Stomach smooth muscle (tissue), 2 donors: ENCODE results near the gene PARVB.

Experiments
- H3K27ac ChIP-seq: one replicate; pipeline ENCODE4 v1.7.0; 2013; ENCODE audit warnings: mild to moderate bottlenecking, low read length, inconsistent platforms
- H3K27me3 ChIP-seq, 2 donors: one replicate each; pipeline ENCODE4 v1.7.0; 2013; ENCODE audit warnings: low read length in 2 of 2; ENCODE audit not compliant: insufficient read depth in 2 of 2, control insufficient read depth in 1 of 2
- H3K36me3 ChIP-seq, 2 donors: one replicate each; pipeline ENCODE4 v1.7.0; 2013; ENCODE audit warnings: low read length in 2 of 2; ENCODE audit not compliant: control insufficient read depth in 2 of 2, insufficient read depth in 2 of 2
- H3K4me1 ChIP-seq: one replicate; pipeline ENCODE4 v1.7.0; 2013; ENCODE audit warnings: low read length; ENCODE audit not compliant: control insufficient read depth, insufficient read depth
- H3K4me3 ChIP-seq, 2 donors: one replicate each; pipeline ENCODE4 v1.7.0; 2013; ENCODE audit warnings: low read length in 2 of 2
- H3K9ac ChIP-seq, 2 donors: one replicate each; pipeline ENCODE4 v1.7.0; 2013; ENCODE audit warnings: low read length in 2 of 2, mild to moderate bottlenecking in 1 of 2
- H3K9me3 ChIP-seq, 2 donors: one replicate each; pipeline ENCODE4 v1.7.0; 2013; ENCODE audit warnings: low read length in 2 of 2; ENCODE audit not compliant: control insufficient read depth in 2 of 2
- donor health status: healthy.
- donor health status: Pancreatic carcinoma.

The PARVB gene

GRCh38 chr22:44128958-44129618, 105.0 kb downstream of the PARVB start:
- Histone ChIP-seq H3K27ac (no peak overlapping the region), H3K9ac (no peak overlapping the region), H3K27me3 (no peaks in the 10 kb centered on the region), H3K4me1 (no peaks in the 10 kb centered on the region), H3K36me3 (peaks cover 11 to 16% of the 10 kb centered on the region in 2 donors), H3K9me3 (peaks cover 8 to 12% of the 10 kb centered on the region in 2 donors), H3K4me3 (no peak overlapping the region)

GRCh38 chr22:44129619-44129976, 105.5 kb downstream of the PARVB start:
- Histone ChIP-seq H3K36me3 (peaks cover 11 to 16% of the 10 kb centered on the region in 2 donors), H3K27ac (no peak overlapping the region), H3K9me3 (peaks cover 8 to 12% of the 10 kb centered on the region in 2 donors), H3K9ac (no peak overlapping the region), H3K27me3 (no peaks in the 10 kb centered on the region), H3K4me1 (no peaks in the 10 kb centered on the region), H3K4me3 (no peak overlapping the region)

- H3K36me3 ChIP-seq = peaks cover 11 to 16% of the 10 kb centered on the region in 2 donors
- no peak overlapping the region for H3K4me3 ChIP-seq
- H3K9me3 ChIP-seq = peaks cover 8 to 12% of the 10 kb centered on the region in 2 donors
- peaks cover 2% of the 10 kb centered on the region for H3K4me1 ChIP-seq
- no peak overlapping the region for H3K9ac ChIP-seq
- H3K27me3 ChIP-seq = no peaks in the 10 kb centered on the region
- no peak overlapping the region for H3K27ac ChIP-seq
Observed at GRCh38 chr22:44130076-44130711, 106.1 kb downstream of the PARVB start.

- no peak overlapping the region for H3K27ac ChIP-seq
- peaks cover 16 to 18% of the 10 kb centered on the region in 2 donors for H3K36me3 ChIP-seq
- H3K9me3 ChIP-seq = peaks cover 5 to 6% of the 10 kb centered on the region in 2 donors
- no peak overlapping the region for H3K4me3 ChIP-seq
- H3K27me3 ChIP-seq = no peaks in the 10 kb centered on the region
- peaks cover 2% of the 10 kb centered on the region for H3K4me1 ChIP-seq
- H3K9ac ChIP-seq = no peak overlapping the region
Observed at GRCh38 chr22:44131412-44131811, 107.3 kb downstream of the PARVB start.

GRCh38 chr22:44131989-44132685, 108.0 kb downstream of the PARVB start:
- Histone ChIP-seq H3K9me3 (peaks cover 0 to 3% of the 10 kb centered on the region in 2 donors), H3K27ac (no peak overlapping the region), H3K9ac (no peak overlapping the region), H3K4me1 (peaks cover 2% of the 10 kb centered on the region), H3K36me3 (peaks cover 20 to 23% of the 10 kb centered on the region in 2 donors), H3K4me3 (no peak overlapping the region), H3K27me3 (no peaks in the 10 kb centered on the region)

- Histone ChIP-seq H3K36me3 (peaks cover 26% of the 10 kb centered on the region in 2 donors), H3K9me3 (peaks cover 0 to 9% of the 10 kb centered on the region in 2 donors), H3K4me3 (no peak overlapping the region), H3K9ac (no peak overlapping the region), H3K4me1 (peaks cover 2% of the 10 kb centered on the region), H3K27me3 (no peaks in the 10 kb centered on the region), H3K27ac (no peak overlapping the region)
Observed at GRCh38 chr22:44132724-44133123, 108.6 kb downstream of the PARVB start.

- no peak overlapping the region for H3K9ac ChIP-seq
- peaks cover 2% of the 10 kb centered on the region for H3K4me1 ChIP-seq
- H3K4me3 ChIP-seq = no peak overlapping the region
- no peak overlapping the region for H3K27ac ChIP-seq
- H3K27me3 ChIP-seq = no peaks in the 10 kb centered on the region
- peaks cover 27 to 28% of the 10 kb centered on the region in 2 donors for H3K36me3 ChIP-seq
- H3K9me3 ChIP-seq = peaks cover 0 to 11% of the 10 kb centered on the region in 2 donors
Observed at GRCh38 chr22:44133161-44133560, 109.1 kb downstream of the PARVB start.

GRCh38 chr22:44133901-44134571, 109.9 kb downstream of the PARVB start:
- peaks cover 2% of the 10 kb centered on the region for H3K4me1 ChIP-seq
- no peaks in the 10 kb centered on the region for H3K27me3 ChIP-seq
- no peak overlapping the region for H3K9ac ChIP-seq
- peaks cover 0 to 11% of the 10 kb centered on the region in 2 donors for H3K9me3 ChIP-seq
- H3K36me3 ChIP-seq = peaks cover 27 to 28% of the 10 kb centered on the region in 2 donors
- H3K27ac ChIP-seq = no peak overlapping the region
- H3K4me3 ChIP-seq = no peak overlapping the region

GRCh38 chr22:44136112-44136511, 112.0 kb downstream of the PARVB start:
- peaks cover 0 to 11% of the 10 kb centered on the region in 2 donors for H3K9me3 ChIP-seq
- H3K4me3 ChIP-seq = no peak overlapping the region
- no peaks in the 10 kb centered on the region for H3K27me3 ChIP-seq
- no peak overlapping the region for H3K9ac ChIP-seq
- H3K4me1 ChIP-seq = peaks cover 2% of the 10 kb centered on the region
- no peak overlapping the region for H3K27ac ChIP-seq
- peaks cover 27 to 28% of the 10 kb centered on the region in 2 donors for H3K36me3 ChIP-seq

GRCh38 chr22:44136786-44137185, 112.7 kb downstream of the PARVB start:
- H3K36me3 ChIP-seq = peaks cover 23 to 25% of the 10 kb centered on the region in 2 donors
- no peaks in the 10 kb centered on the region for H3K27me3 ChIP-seq
- peaks cover 0 to 11% of the 10 kb centered on the region in 2 donors for H3K9me3 ChIP-seq
- no peak overlapping the region for H3K9ac ChIP-seq
- H3K27ac ChIP-seq = no peak overlapping the region
- H3K4me1 ChIP-seq = peaks cover 2% of the 10 kb centered on the region
- no peak overlapping the region for H3K4me3 ChIP-seq
